Glutamatergic neuron (in vitro differentiated cells): ENCODE measurements around the gene PRPF38A. TPM values are rescaled to one million over a fixed set of nuclear protein-coding genes. Genes with fewer than 3 reads are reported as not detected.

ENCODE experiments used
- DNase-seq: peaks from one replicate; pipeline ENCODE4 v3.0.0; 2022
- H3K27ac Mint-ChIP-seq: one replicate; pipeline ENCODE4 v1.8.0; 2020; ENCODE audit warnings: mild to moderate bottlenecking, mixed read lengths, inconsistent platforms; ENCODE audit not compliant: unreplicated experiment
- H3K27me3 Mint-ChIP-seq: one replicate; pipeline ENCODE4 v1.8.0; 2020; ENCODE audit warnings: mild to moderate bottlenecking, moderate library complexity, mixed read lengths, inconsistent platforms; ENCODE audit not compliant: unreplicated experiment
- H3K36me3 Mint-ChIP-seq: one replicate; pipeline ENCODE4 v1.8.0; 2020; ENCODE audit warnings: mild to moderate bottlenecking, mixed read lengths, inconsistent platforms; ENCODE audit not compliant: unreplicated experiment
- H3K4me1 Mint-ChIP-seq: one replicate; pipeline ENCODE4 v1.8.0; 2020; ENCODE audit warnings: mild to moderate bottlenecking, low read depth, mixed read lengths, inconsistent platforms; ENCODE audit not compliant: unreplicated experiment
- H3K4me3 Mint-ChIP-seq: one replicate; pipeline ENCODE4 v1.8.0; 2020; ENCODE audit warnings: mild to moderate bottlenecking, mixed read lengths, inconsistent platforms; ENCODE audit not compliant: unreplicated experiment
- H3K9me3 Mint-ChIP-seq: one replicate; pipeline ENCODE4 v1.8.0; 2020; ENCODE audit warnings: mild to moderate bottlenecking, moderate library complexity, mixed read lengths, inconsistent platforms; ENCODE audit not compliant: unreplicated experiment
- total RNA-seq: library from RNA; stranded (reverse); fragmentation: NEBNext Ultra II Directional; extraction: Animal tissue kit (Norgen Biotek cat#: 25700); gene quantifications from one replicate; pipeline ENCODE4 v1.2.1, GENCODE V29; 2021; ENCODE audit not compliant: unreplicated experiment
- TF ChIP-seq, protein P1 (sequence below): fragments of 200-600 bp; sonication (generic); IDR thresholded peaks from one replicate; pipeline ENCODE4 v1.5.0; 2021; ENCODE audit not compliant: partially characterized antibody, unreplicated experiment

The PRPF38A gene
- total RNA-seq, 1 donor from 2014 or later, result 41.6 TPM

DNA sequence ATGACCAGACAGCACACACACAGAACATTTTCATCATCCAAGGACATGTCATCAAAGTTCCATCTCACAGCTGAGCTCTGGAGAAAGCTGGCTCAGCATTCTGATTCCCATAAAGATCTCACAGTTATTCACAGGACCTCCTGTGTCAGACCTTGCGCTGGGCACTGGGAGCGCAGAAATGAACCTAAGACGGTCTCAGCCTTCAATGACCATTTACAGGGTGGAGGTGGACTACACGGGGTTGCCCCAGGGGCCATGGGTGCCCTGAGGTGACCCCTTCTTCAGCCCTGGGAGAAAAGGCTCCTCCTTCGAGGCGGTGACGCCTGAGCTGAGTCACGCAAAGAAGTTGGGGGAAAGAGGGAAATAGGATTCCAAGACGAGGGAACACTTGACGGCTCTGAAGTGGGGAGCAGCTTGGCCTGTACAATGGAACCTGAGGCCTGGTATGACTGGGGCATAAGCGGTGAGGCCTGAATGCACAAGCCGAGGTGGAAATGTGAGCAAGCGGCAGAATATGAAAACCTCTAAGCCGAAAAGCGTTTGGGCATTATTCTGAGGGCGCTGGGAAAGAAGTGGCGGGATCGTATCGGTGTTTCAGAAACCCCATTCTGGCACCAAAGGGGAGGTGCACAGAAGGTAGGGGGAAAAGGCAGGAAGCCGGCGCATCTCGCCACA lies 39.2 kb upstream of the PRPF38A start:
- TF ChIP-seq, protein P1, sequence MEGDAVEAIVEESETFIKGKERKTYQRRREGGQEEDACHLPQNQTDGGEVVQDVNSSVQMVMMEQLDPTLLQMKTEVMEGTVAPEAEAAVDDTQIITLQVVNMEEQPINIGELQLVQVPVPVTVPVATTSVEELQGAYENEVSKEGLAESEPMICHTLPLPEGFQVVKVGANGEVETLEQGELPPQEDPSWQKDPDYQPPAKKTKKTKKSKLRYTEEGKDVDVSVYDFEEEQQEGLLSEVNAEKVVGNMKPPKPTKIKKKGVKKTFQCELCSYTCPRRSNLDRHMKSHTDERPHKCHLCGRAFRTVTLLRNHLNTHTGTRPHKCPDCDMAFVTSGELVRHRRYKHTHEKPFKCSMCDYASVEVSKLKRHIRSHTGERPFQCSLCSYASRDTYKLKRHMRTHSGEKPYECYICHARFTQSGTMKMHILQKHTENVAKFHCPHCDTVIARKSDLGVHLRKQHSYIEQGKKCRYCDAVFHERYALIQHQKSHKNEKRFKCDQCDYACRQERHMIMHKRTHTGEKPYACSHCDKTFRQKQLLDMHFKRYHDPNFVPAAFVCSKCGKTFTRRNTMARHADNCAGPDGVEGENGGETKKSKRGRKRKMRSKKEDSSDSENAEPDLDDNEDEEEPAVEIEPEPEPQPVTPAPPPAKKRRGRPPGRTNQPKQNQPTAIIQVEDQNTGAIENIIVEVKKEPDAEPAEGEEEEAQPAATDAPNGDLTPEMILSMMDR, result no peak
- DNase-seq, result peak; percentile 36
- H3K27me3 Mint-ChIP-seq, result peaks cover 13% of the 10 kb centered on the region
- H3K4me3 Mint-ChIP-seq, result peak overlapping the region; percentile 99
- peaks cover 6% of the 10 kb centered on the region for H3K36me3 Mint-ChIP-seq
- H3K4me1 Mint-ChIP-seq, result peaks cover 7% of the 10 kb centered on the region
- peaks cover 15% of the 10 kb centered on the region for H3K9me3 Mint-ChIP-seq
- H3K27ac Mint-ChIP-seq, result peak overlapping the region; percentile 100

DNA sequence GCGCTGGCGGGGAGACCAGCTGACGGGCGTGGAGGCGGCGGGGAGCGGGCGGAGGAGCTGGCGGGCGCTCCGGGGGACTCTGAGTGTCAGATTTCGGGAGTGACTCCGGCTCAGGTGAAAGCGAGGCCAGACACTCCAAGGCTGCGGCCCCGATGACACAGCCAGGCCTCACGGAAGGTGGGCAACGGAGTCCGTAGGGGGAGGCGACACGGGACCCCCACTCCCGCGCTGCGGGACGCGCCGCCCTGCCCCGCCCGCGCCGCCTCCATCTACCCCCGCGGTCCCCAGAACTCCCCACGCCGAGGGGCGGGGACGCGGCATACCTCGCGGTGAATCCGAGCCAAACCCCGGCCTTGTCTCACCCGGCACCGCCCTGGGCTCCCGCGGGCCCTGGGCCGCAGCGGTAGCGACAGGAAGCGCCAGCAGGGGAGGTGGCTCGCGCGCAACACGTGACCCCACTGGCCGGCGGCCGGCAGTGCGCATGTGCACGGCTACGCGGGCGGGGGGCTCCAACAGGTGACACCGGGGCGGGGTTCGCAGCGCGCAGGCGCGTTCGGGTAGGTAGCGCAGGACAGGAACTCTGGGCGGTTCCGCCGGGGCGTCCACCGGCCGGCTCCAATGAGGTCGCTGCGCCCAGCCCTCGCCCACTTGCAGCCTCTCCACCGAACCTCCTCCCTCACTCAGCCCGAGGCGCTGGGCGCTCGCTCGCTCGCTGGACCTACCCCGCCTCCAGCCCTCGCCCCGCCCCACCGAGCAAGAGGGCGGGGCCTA lies 38.5 kb upstream of the PRPF38A start, which contains the start of gene CC2D1B:
TSS of gene CC2D1B (minus strand) at position 460 of the 771 bp plus-strand sequence. CDS start 1,585 bp downstream, outside the sequence.
- Mint-ChIP-seq H3K4me1 (peaks cover 7% of the 10 kb centered on the region), H3K9me3 (peaks cover 15% of the 10 kb centered on the region), H3K27ac (peak within 1 kb of the TSS; percentile 100), H3K36me3 (peaks cover 6% of the 10 kb centered on the region), H3K27me3 (peaks cover 13% of the 10 kb centered on the region), H3K4me3 (peak within 1 kb of the TSS; percentile 99)
- DNase-seq, result peak; percentile 99
- TF ChIP-seq, protein P1, result peak; percentile 28

DNA sequence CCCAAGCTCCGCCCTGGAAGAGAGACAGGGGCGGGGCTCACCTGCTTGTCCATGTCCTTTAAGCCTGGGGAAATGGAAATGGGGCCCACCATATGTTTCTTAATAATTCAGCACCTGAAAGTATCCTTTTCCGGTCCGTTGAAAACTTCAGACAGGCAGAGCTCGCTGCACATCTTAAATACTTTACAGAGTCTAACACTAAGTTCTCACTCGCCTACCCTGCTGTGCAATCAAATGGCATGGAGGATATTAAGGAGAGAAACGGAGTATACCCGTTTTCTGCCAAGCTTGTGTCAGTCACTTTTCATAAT lies 37.9 kb upstream of the PRPF38A start:
- no peak for DNase-seq
- Mint-ChIP-seq H3K4me1 (peaks cover 7% of the 10 kb centered on the region), H3K36me3 (peaks cover 4% of the 10 kb centered on the region), H3K27me3 (peaks cover 10% of the 10 kb centered on the region), H3K27ac (peak overlapping the region; percentile 94), H3K9me3 (peaks cover 15% of the 10 kb centered on the region), H3K4me3 (peak overlapping the region; percentile 86)
- TF ChIP-seq, protein P1, result no peak

DNA sequence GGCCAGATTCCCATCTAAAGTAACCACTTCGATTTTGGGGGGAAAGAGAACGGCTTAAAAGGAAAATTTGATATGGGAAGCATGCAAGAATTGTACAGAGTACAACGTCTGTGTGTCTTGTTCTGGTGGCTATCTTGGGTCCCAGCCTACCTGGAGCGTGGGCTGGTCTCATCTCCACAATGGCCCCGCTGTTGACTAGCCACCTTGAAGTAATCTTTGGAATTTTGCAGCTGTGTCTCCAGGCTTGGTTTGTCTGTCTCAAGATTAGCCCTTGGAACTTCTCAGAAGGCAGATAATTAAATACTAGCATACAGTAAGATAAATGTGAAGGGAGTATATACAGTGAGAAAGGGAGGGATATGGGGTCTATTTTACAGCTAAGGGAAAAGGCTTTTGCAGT lies 37.1 kb upstream of the PRPF38A start:
- Mint-ChIP-seq H3K27ac (no peak overlapping the region), H3K27me3 (peaks cover 8% of the 10 kb centered on the region), H3K4me3 (peak overlapping the region; percentile 49), H3K36me3 (no peaks in the 10 kb centered on the region), H3K4me1 (peaks cover 7% of the 10 kb centered on the region), H3K9me3 (peaks cover 14% of the 10 kb centered on the region)
- no peak for DNase-seq
- TF ChIP-seq, protein P1, result no peak
